ENCODE results near the gene CYTH4. TPM values are rescaled to one million over a fixed set of nuclear protein-coding genes. Genes with fewer than 3 reads are reported as not detected.
"Not testable (repeated sequence)": the region's sequence is repeated elsewhere in the genome, so short reads cannot be mapped to it uniquely, and the experiment has no call there.

Gene CYTH4
- total RNA-seq, 2 donors from 2014 or later: not detected

- Histone ChIP-seq H3K36me3 (ENCODE audit: control insufficient read depth, insufficient read depth, low read length) (no peaks in the 10 kb centered on the region), H3K27me3 (ENCODE audit: control insufficient read depth, insufficient read depth, low read length, poor library complexity, severe bottlenecking) (peaks cover 61% of the 10 kb centered on the region), H3K9ac (ENCODE audit: extremely low read depth, low read length, poor library complexity, severe bottlenecking) (no peak overlapping the region), H3K4me3 (ENCODE audit: low read length) (no peak overlapping the region), H3K9me3 (ENCODE audit: control insufficient read depth, low read length) (no peaks in the 10 kb centered on the region), H3K4me1 (ENCODE audit: control insufficient read depth, insufficient read depth, low read length) (peaks cover 3% of the 10 kb centered on the region), H3K27ac (ENCODE audit: low read depth, low read length) (no peak overlapping the region)
- no peak overlapping the region for H3K27ac Mint-ChIP-seq
- peaks cover 79% of the 10 kb centered on the region for H3K27me3 Mint-ChIP-seq (ENCODE audit: insufficient read depth)
- WGBS, 2 experiments (ENCODE audit: insufficient coverage in 1 of 2, insufficient read length in 1 of 2): 89 to 96% methylated on average over 7 to 8 of the region's 8 CpGs
- TF ChIP-seq, protein P1, sequence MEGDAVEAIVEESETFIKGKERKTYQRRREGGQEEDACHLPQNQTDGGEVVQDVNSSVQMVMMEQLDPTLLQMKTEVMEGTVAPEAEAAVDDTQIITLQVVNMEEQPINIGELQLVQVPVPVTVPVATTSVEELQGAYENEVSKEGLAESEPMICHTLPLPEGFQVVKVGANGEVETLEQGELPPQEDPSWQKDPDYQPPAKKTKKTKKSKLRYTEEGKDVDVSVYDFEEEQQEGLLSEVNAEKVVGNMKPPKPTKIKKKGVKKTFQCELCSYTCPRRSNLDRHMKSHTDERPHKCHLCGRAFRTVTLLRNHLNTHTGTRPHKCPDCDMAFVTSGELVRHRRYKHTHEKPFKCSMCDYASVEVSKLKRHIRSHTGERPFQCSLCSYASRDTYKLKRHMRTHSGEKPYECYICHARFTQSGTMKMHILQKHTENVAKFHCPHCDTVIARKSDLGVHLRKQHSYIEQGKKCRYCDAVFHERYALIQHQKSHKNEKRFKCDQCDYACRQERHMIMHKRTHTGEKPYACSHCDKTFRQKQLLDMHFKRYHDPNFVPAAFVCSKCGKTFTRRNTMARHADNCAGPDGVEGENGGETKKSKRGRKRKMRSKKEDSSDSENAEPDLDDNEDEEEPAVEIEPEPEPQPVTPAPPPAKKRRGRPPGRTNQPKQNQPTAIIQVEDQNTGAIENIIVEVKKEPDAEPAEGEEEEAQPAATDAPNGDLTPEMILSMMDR (conservative IDR thresholded peaks at IDR 0.05): no peak
- no peak for DNase-seq
- H3K36me3 Mint-ChIP-seq (ENCODE audit: low read depth): no peaks in the 10 kb centered on the region
- no peaks in the 10 kb centered on the region for H3K9me3 Mint-ChIP-seq
- H3K4me1 Mint-ChIP-seq: peaks cover 12% of the 10 kb centered on the region
- no peak overlapping the region for H3K4me3 Mint-ChIP-seq
Observed at GRCh38 chr22:37328017-37328416, 45.7 kb downstream of the CYTH4 start.

GRCh38 chr22:37328538-37329237, 46.4 kb downstream of the CYTH4 start:
- H3K27ac Mint-ChIP-seq; H3K36me3 ChIP-seq (ENCODE audit: control insufficient read depth, insufficient read depth, low read length); H3K4me3 Mint-ChIP-seq; H3K9ac ChIP-seq (ENCODE audit: extremely low read depth, low read length, poor library complexity, severe bottlenecking); H3K27ac ChIP-seq (ENCODE audit: low read depth, low read length); H3K4me1 ChIP-seq (ENCODE audit: control insufficient read depth, insufficient read depth, low read length); H3K9me3 ChIP-seq (ENCODE audit: control insufficient read depth, low read length); H3K36me3 Mint-ChIP-seq (ENCODE audit: low read depth); DNase-seq; H3K4me3 ChIP-seq (ENCODE audit: low read length); H3K9me3 Mint-ChIP-seq: not testable (repeated sequence)
- WGBS, 2 experiments (ENCODE audit: insufficient coverage in 1 of 2, insufficient read length in 1 of 2): 58 to 71% methylated on average over 1 to 6 of the region's 6 CpGs
- H3K27me3 Mint-ChIP-seq (ENCODE audit: insufficient read depth): peaks cover 79% of the 10 kb centered on the region
- peaks cover 61% of the 10 kb centered on the region for H3K27me3 ChIP-seq (ENCODE audit: control insufficient read depth, insufficient read depth, low read length, poor library complexity, severe bottlenecking)
- H3K4me1 Mint-ChIP-seq: peaks cover 11% of the 10 kb centered on the region

- H3K27ac Mint-ChIP-seq: no peak overlapping the region
- H3K27ac ChIP-seq (ENCODE audit: low read depth, low read length): no peak overlapping the region
- peaks cover 78% of the 10 kb centered on the region for H3K27me3 Mint-ChIP-seq (ENCODE audit: insufficient read depth)
- H3K4me3 Mint-ChIP-seq: no peak overlapping the region
- H3K36me3 ChIP-seq (ENCODE audit: control insufficient read depth, insufficient read depth, low read length): no peaks in the 10 kb centered on the region
- H3K4me3 ChIP-seq (ENCODE audit: low read length): no peak overlapping the region
- WGBS, 2 experiments (ENCODE audit: insufficient coverage in 1 of 2, insufficient read length in 1 of 2): 75% methylated on average over 11 to 14 of the region's 14 CpGs
- peaks cover 61% of the 10 kb centered on the region for H3K27me3 ChIP-seq (ENCODE audit: control insufficient read depth, insufficient read depth, low read length, poor library complexity, severe bottlenecking)
- TF ChIP-seq, protein P1 (conservative IDR thresholded peaks at IDR 0.05): no peak
- no peak for DNase-seq
- no peaks in the 10 kb centered on the region for H3K36me3 Mint-ChIP-seq (ENCODE audit: low read depth)
- no peaks in the 10 kb centered on the region for H3K4me1 ChIP-seq (ENCODE audit: control insufficient read depth, insufficient read depth, low read length)
- no peaks in the 10 kb centered on the region for H3K9me3 Mint-ChIP-seq
- no peak overlapping the region for H3K9ac ChIP-seq (ENCODE audit: extremely low read depth, low read length, poor library complexity, severe bottlenecking)
- no peaks in the 10 kb centered on the region for H3K9me3 ChIP-seq (ENCODE audit: control insufficient read depth, low read length)
- H3K4me1 Mint-ChIP-seq: peaks cover 3% of the 10 kb centered on the region
Observed at GRCh38 chr22:37329238-37330140, 47.2 kb downstream of the CYTH4 start.
